WTC11 (cell line): ENCODE data around the gene GAP43. TPM values are rescaled to one million over a fixed set of nuclear protein-coding genes. Genes with fewer than 3 reads are reported as not detected.

Experiments
- ATAC-seq: fragments of 200-7000 bp; cut with Tn5 transposase; 2 replicates; pipeline ENCODE4 v1.10.0; 2021; ENCODE audit warnings: mild to moderate bottlenecking, moderate library complexity
- CTCF ChIA-PET: fragments of 300-600 bp; sonication (Branson Sonifier 250); formaldehyde crosslinking; loops from one replicate; lab custom pipeline; 2021; ENCODE audit warnings: antibody characterized with exemption; lab: Charles Lee
- POLR2A ChIA-PET: fragments of 350-600 bp; sonication (Branson Sonifier 250); formaldehyde crosslinking; loops from one replicate; lab custom pipeline; 2021; ENCODE audit warnings: antibody characterized with exemption; lab: Charles Lee
- DNase-seq: peaks from one replicate; pipeline ENCODE4 v3.0.0; 2021; ENCODE audit warnings: low spot score
- H3K27ac Mint-ChIP-seq: 2 replicates; pipeline ENCODE4 v1.8.0; 2021; ENCODE audit warnings: mixed read lengths
- H3K27me3 Mint-ChIP-seq: 2 replicates; pipeline ENCODE4 v1.8.0; 2021; ENCODE audit warnings: low read depth, mild to moderate bottlenecking, moderate library complexity, mixed read lengths
- H3K36me3 Mint-ChIP-seq: 2 replicates; pipeline ENCODE4 v1.8.0; 2021; ENCODE audit warnings: mixed read lengths
- H3K4me1 Mint-ChIP-seq: 2 replicates; pipeline ENCODE4 v1.8.0; 2022; ENCODE audit warnings: mixed read lengths
- H3K4me3 Mint-ChIP-seq: 2 replicates; pipeline ENCODE4 v1.8.0; 2021; ENCODE audit warnings: mild to moderate bottlenecking, moderate library complexity, mixed read lengths
- H3K9me3 Mint-ChIP-seq: 2 replicates; pipeline ENCODE4 v1.8.0; 2021; ENCODE audit warnings: mixed read lengths
- ESRRA ChIP-seq: sonication (generic); formaldehyde crosslinking; IDR thresholded peaks from 2 replicates; pipeline ENCODE4 v1.8.1; 2022; ENCODE audit warnings: mild to moderate bottlenecking, missing genetic modification reagents, borderline replicate concordance
- JUN ChIP-seq: sonication (generic); formaldehyde crosslinking; IDR thresholded peaks from 2 replicates; pipeline ENCODE4 v1.8.0; 2023; ENCODE audit warnings: mild to moderate bottlenecking, missing genetic modification reagents
- MYBL2 ChIP-seq: sonication (generic); formaldehyde crosslinking; IDR thresholded peaks from 2 replicates; pipeline ENCODE4 v1.8.1; 2023; ENCODE audit warnings: mild to moderate bottlenecking, moderate library complexity, missing genetic modification reagents
- NR1H2 ChIP-seq: sonication (generic); formaldehyde crosslinking; IDR thresholded peaks from 2 replicates; pipeline ENCODE4 v1.9.0; 2021; ENCODE audit warnings: mild to moderate bottlenecking, moderate library complexity, missing genetic modification reagents
- NR2C2 ChIP-seq: sonication (generic); formaldehyde crosslinking; IDR thresholded peaks from 2 replicates; pipeline ENCODE4 v1.8.0; 2022; ENCODE audit warnings: mild to moderate bottlenecking, missing genetic modification reagents
- OVOL2 ChIP-seq: fragments of 250-450 bp; sonication (Bioruptor Pico); IDR thresholded peaks from 2 replicates; pipeline ENCODE4 v1.9.0; 2021; ENCODE audit warnings: mild to moderate bottlenecking, borderline replicate concordance
- SOX15 ChIP-seq: fragments of 250-450 bp; sonication (Bioruptor Pico); IDR thresholded peaks from 2 replicates; pipeline ENCODE4 v1.9.0; 2021; ENCODE audit warnings: mild to moderate bottlenecking
- TEAD1 ChIP-seq: sonication (generic); formaldehyde crosslinking; IDR thresholded peaks from 2 replicates; pipeline ENCODE4 v1.8.0; 2022; ENCODE audit warnings: mild to moderate bottlenecking, missing genetic modification reagents
- ZBTB21 ChIP-seq: sonication (generic); formaldehyde crosslinking; IDR thresholded peaks from 2 replicates; pipeline ENCODE4 v1.8.1; 2023; ENCODE audit warnings: mild to moderate bottlenecking, missing genetic modification reagents, borderline replicate concordance
- total RNA-seq: library from RNA; stranded (reverse); gene quantifications from 3 replicates; pipeline ENCODE4 v1.2.3, GENCODE V29; 2021
- TF ChIP-seq, protein P1 (sequence below): sonication (generic); formaldehyde crosslinking; IDR thresholded peaks from 2 replicates; pipeline ENCODE4 v1.8.1; 2023; ENCODE audit warnings: mild to moderate bottlenecking, missing genetic modification reagents
- TF ChIP-seq, protein P2 (sequence below): fragments of 250-450 bp; sonication (Bioruptor Pico); IDR thresholded peaks from 2 replicates; pipeline ENCODE4 v1.9.0; 2021; ENCODE audit warnings: mild to moderate bottlenecking
- TF ChIP-seq, protein P3 (sequence below): sonication (generic); formaldehyde crosslinking; IDR thresholded peaks from 2 replicates; pipeline ENCODE4 v1.8.1; 2023; ENCODE audit warnings: mild to moderate bottlenecking, moderate library complexity, missing genetic modification reagents
- TF ChIP-seq, protein P4 (sequence below): sonication (generic); formaldehyde crosslinking; IDR thresholded peaks from 2 replicates; pipeline ENCODE4 v1.8.0; 2022; ENCODE audit warnings: mild to moderate bottlenecking, missing genetic modification reagents
- TF ChIP-seq, protein P5 (sequence below): sonication (generic); formaldehyde crosslinking; IDR thresholded peaks from 2 replicates; pipeline ENCODE4 v1.8.1; 2022; ENCODE audit warnings: low read depth, mild to moderate bottlenecking, moderate library complexity, missing genetic modification reagents, borderline replicate concordance
- TF ChIP-seq, protein P6 (sequence below): sonication (generic); formaldehyde crosslinking; IDR thresholded peaks from 2 replicates; pipeline ENCODE4 v1.8.1; 2022; ENCODE audit warnings: missing genetic modification reagents, borderline replicate concordance
- TF ChIP-seq, protein P7 (sequence below): sonication (generic); formaldehyde crosslinking; conservative IDR thresholded peaks from 2 replicates; pipeline ENCODE4 v1.8.1; 2023; ENCODE audit warnings: mild to moderate bottlenecking, low read depth, missing genetic modification reagents, moderate library complexity
- TF ChIP-seq, protein P8 (sequence below): fragments of 250-450 bp; sonication (Bioruptor Pico); IDR thresholded peaks from 2 replicates; pipeline ENCODE4 v2.1.2; 2022; ENCODE audit warnings: mild to moderate bottlenecking, moderate library complexity
- TF ChIP-seq, protein P9 (sequence below): sonication (generic); formaldehyde crosslinking; IDR thresholded peaks from 2 replicates; pipeline ENCODE4 v1.8.1; 2023; ENCODE audit warnings: mild to moderate bottlenecking, missing genetic modification reagents, borderline replicate concordance
- TF ChIP-seq, protein P10 (sequence below): sonication (generic); formaldehyde crosslinking; conservative IDR thresholded peaks from 2 replicates; pipeline ENCODE4 v1.8.1; 2022; ENCODE audit warnings: mild to moderate bottlenecking, missing genetic modification reagents

The GAP43 gene
- total RNA-seq, 1 experiment from 2014 or later, result 19.9 TPM

DNA sequence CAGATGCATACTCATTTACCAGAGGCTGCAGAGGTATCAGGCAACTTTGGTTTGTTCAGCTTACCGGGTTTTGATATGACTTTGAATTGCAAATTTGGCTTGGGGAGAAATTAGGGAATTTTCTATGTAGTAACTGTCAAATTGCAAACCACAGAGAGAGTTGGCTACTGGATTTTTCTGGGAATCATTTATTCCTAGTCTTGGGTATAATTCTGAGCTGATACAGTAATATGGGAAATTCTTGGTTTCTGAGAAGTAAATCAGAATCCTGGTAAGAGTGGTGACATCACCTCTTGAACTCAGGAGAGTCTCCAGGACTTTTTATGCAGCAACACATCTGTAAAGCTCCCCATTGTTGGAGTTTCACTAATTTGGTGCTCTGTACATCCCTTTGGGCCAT is 39.0 kb downstream of the GAP43 start:
- ATAC-seq, result no peak
- H3K4me3 Mint-ChIP-seq, result no peak overlapping the region
- ChIA-PET POLR2A (no interaction called here), CTCF (interaction anchor here (1.0 kb wide), 1 partner anchor 121 kb away, joined by 3 read pairs; no protein-coding TSS in a partner anchor)
- DNase-seq, result no peak
- H3K4me1 Mint-ChIP-seq, result peaks cover 42% of the 10 kb centered on the region
- no peak overlapping the region for H3K27ac Mint-ChIP-seq
- no peaks in the 10 kb centered on the region for H3K36me3 Mint-ChIP-seq
- no peaks in the 10 kb centered on the region for H3K9me3 Mint-ChIP-seq
- H3K27me3 Mint-ChIP-seq, result no peaks in the 10 kb centered on the region
- TF ChIP-seq SOX15 (CRISPR knock-in tag) (no peak), JUN (CRISPR knock-in tag) (no peak), TEAD1 (CRISPR knock-in tag) (no peak), ESRRA (no peak), OVOL2 (CRISPR knock-in tag) (no peak), NR1H2 (CRISPR knock-in tag) (no peak), NR2C2 (no peak), MYBL2 (CRISPR knock-in tag) (no peak), ZBTB21 (no peak)
- TF ChIP-seq, protein P1, sequence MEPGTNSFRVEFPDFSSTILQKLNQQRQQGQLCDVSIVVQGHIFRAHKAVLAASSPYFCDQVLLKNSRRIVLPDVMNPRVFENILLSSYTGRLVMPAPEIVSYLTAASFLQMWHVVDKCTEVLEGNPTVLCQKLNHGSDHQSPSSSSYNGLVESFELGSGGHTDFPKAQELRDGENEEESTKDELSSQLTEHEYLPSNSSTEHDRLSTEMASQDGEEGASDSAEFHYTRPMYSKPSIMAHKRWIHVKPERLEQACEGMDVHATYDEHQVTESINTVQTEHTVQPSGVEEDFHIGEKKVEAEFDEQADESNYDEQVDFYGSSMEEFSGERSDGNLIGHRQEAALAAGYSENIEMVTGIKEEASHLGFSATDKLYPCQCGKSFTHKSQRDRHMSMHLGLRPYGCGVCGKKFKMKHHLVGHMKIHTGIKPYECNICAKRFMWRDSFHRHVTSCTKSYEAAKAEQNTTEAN, result no peak
- TF ChIP-seq, protein P2, sequence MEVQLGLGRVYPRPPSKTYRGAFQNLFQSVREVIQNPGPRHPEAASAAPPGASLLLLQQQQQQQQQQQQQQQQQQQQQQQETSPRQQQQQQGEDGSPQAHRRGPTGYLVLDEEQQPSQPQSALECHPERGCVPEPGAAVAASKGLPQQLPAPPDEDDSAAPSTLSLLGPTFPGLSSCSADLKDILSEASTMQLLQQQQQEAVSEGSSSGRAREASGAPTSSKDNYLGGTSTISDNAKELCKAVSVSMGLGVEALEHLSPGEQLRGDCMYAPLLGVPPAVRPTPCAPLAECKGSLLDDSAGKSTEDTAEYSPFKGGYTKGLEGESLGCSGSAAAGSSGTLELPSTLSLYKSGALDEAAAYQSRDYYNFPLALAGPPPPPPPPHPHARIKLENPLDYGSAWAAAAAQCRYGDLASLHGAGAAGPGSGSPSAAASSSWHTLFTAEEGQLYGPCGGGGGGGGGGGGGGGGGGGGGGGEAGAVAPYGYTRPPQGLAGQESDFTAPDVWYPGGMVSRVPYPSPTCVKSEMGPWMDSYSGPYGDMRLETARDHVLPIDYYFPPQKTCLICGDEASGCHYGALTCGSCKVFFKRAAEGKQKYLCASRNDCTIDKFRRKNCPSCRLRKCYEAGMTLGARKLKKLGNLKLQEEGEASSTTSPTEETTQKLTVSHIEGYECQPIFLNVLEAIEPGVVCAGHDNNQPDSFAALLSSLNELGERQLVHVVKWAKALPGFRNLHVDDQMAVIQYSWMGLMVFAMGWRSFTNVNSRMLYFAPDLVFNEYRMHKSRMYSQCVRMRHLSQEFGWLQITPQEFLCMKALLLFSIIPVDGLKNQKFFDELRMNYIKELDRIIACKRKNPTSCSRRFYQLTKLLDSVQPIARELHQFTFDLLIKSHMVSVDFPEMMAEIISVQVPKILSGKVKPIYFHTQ (CRISPR knock-in tag), result no peak
- TF ChIP-seq, protein P3, sequence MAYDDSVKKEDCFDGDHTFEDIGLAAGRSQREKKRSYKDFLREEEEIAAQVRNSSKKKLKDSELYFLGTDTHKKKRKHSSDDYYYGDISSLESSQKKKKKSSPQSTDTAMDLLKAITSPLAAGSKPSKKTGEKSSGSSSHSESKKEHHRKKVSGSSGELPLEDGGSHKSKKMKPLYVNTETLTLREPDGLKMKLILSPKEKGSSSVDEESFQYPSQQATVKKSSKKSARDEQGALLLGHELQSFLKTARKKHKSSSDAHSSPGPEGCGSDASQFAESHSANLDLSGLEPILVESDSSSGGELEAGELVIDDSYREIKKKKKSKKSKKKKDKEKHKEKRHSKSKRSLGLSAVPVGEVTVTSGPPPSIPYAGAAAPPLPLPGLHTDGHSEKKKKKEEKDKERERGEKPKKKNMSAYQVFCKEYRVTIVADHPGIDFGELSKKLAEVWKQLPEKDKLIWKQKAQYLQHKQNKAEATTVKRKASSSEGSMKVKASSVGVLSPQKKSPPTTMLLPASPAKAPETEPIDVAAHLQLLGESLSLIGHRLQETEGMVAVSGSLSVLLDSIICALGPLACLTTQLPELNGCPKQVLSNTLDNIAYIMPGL (CRISPR knock-in tag), result no peak
- TF ChIP-seq, protein P4, sequence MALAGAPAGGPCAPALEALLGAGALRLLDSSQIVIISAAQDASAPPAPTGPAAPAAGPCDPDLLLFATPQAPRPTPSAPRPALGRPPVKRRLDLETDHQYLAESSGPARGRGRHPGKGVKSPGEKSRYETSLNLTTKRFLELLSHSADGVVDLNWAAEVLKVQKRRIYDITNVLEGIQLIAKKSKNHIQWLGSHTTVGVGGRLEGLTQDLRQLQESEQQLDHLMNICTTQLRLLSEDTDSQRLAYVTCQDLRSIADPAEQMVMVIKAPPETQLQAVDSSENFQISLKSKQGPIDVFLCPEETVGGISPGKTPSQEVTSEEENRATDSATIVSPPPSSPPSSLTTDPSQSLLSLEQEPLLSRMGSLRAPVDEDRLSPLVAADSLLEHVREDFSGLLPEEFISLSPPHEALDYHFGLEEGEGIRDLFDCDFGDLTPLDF, result no peak
- TF ChIP-seq, protein P5, sequence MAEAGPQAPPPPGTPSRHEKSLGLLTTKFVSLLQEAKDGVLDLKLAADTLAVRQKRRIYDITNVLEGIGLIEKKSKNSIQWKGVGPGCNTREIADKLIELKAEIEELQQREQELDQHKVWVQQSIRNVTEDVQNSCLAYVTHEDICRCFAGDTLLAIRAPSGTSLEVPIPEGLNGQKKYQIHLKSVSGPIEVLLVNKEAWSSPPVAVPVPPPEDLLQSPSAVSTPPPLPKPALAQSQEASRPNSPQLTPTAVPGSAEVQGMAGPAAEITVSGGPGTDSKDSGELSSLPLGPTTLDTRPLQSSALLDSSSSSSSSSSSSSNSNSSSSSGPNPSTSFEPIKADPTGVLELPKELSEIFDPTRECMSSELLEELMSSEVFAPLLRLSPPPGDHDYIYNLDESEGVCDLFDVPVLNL (CRISPR knock-in tag), result no peak
- TF ChIP-seq, protein P6, sequence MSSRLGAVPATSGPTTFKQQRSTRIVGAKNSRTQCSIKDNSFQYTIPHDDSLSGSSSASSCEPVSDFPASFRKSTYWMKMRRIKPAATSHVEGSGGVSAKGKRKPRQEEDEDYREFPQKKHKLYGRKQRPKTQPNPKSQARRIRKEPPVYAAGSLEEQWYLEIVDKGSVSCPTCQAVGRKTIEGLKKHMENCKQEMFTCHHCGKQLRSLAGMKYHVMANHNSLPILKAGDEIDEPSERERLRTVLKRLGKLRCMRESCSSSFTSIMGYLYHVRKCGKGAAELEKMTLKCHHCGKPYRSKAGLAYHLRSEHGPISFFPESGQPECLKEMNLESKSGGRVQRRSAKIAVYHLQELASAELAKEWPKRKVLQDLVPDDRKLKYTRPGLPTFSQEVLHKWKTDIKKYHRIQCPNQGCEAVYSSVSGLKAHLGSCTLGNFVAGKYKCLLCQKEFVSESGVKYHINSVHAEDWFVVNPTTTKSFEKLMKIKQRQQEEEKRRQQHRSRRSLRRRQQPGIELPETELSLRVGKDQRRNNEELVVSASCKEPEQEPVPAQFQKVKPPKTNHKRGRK (CRISPR knock-in tag), result no peak
- TF ChIP-seq, protein P7, sequence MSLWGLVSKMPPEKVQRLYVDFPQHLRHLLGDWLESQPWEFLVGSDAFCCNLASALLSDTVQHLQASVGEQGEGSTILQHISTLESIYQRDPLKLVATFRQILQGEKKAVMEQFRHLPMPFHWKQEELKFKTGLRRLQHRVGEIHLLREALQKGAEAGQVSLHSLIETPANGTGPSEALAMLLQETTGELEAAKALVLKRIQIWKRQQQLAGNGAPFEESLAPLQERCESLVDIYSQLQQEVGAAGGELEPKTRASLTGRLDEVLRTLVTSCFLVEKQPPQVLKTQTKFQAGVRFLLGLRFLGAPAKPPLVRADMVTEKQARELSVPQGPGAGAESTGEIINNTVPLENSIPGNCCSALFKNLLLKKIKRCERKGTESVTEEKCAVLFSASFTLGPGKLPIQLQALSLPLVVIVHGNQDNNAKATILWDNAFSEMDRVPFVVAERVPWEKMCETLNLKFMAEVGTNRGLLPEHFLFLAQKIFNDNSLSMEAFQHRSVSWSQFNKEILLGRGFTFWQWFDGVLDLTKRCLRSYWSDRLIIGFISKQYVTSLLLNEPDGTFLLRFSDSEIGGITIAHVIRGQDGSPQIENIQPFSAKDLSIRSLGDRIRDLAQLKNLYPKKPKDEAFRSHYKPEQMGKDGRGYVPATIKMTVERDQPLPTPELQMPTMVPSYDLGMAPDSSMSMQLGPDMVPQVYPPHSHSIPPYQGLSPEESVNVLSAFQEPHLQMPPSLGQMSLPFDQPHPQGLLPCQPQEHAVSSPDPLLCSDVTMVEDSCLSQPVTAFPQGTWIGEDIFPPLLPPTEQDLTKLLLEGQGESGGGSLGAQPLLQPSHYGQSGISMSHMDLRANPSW (CRISPR knock-in tag), result no peak
- TF ChIP-seq, protein P8, sequence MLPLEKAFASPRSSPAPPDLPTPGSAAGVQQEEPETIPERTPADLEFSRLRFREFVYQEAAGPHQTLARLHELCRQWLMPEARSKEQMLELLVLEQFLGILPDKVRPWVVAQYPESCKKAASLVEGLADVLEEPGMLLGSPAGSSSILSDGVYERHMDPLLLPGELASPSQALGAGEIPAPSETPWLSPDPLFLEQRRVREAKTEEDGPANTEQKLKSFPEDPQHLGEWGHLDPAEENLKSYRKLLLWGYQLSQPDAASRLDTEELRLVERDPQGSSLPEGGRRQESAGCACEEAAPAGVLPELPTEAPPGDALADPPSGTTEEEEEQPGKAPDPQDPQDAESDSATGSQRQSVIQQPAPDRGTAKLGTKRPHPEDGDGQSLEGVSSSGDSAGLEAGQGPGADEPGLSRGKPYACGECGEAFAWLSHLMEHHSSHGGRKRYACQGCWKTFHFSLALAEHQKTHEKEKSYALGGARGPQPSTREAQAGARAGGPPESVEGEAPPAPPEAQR (CRISPR knock-in tag), result no peak
- TF ChIP-seq, protein P9, sequence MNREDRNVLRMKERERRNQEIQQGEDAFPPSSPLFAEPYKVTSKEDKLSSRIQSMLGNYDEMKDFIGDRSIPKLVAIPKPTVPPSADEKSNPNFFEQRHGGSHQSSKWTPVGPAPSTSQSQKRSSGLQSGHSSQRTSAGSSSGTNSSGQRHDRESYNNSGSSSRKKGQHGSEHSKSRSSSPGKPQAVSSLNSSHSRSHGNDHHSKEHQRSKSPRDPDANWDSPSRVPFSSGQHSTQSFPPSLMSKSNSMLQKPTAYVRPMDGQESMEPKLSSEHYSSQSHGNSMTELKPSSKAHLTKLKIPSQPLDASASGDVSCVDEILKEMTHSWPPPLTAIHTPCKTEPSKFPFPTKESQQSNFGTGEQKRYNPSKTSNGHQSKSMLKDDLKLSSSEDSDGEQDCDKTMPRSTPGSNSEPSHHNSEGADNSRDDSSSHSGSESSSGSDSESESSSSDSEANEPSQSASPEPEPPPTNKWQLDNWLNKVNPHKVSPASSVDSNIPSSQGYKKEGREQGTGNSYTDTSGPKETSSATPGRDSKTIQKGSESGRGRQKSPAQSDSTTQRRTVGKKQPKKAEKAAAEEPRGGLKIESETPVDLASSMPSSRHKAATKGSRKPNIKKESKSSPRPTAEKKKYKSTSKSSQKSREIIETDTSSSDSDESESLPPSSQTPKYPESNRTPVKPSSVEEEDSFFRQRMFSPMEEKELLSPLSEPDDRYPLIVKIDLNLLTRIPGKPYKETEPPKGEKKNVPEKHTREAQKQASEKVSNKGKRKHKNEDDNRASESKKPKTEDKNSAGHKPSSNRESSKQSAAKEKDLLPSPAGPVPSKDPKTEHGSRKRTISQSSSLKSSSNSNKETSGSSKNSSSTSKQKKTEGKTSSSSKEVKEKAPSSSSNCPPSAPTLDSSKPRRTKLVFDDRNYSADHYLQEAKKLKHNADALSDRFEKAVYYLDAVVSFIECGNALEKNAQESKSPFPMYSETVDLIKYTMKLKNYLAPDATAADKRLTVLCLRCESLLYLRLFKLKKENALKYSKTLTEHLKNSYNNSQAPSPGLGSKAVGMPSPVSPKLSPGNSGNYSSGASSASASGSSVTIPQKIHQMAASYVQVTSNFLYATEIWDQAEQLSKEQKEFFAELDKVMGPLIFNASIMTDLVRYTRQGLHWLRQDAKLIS (CRISPR knock-in tag), result no peak
- TF ChIP-seq, protein P10, sequence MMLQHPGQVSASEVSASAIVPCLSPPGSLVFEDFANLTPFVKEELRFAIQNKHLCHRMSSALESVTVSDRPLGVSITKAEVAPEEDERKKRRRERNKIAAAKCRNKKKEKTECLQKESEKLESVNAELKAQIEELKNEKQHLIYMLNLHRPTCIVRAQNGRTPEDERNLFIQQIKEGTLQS (CRISPR knock-in tag), result no peak
